Small intestine (tissue), 7 donors: ENCODE data around the gene LCMT2. TPM values are rescaled to one million over a fixed set of nuclear protein-coding genes. Genes with fewer than 3 reads are reported as not detected.
"Not testable (repeated sequence)": the region's sequence is repeated elsewhere in the genome, so short reads cannot be mapped to it uniquely, and the experiment has no call there.

Experiments used
- DNase-seq, 2 donors: peaks; one replicate each; pipeline versions ENCODE4 v3.0.0 to v3.0.0-alpha.2; 2013
- FAIRE-seq: peaks from 2 replicates; lab custom pipeline; 2012; peaks lifted over from hg19 to GRCh38; lab: Jason Lieb, UNC
- H3K27ac ChIP-seq, 3 donors: one replicate each; pipeline ENCODE4 v1.5.1; 2013; ENCODE audit warnings: low read length in 2 of 3, mild to moderate bottlenecking in 2 of 3, control low read depth in 1 of 3, inconsistent platforms in 1 of 3, low read depth in 1 of 3, moderate library complexity in 1 of 3
- H3K27me3 ChIP-seq, 3 donors: one replicate each; pipeline ENCODE4 v1.6.1; 2013; ENCODE audit warnings: low read length in 3 of 3, inconsistent platforms in 1 of 3; ENCODE audit not compliant: control insufficient read depth in 3 of 3, insufficient read depth in 3 of 3
- H3K36me3 ChIP-seq, 3 donors: one replicate each; pipeline ENCODE4 v1.6.1; 2013; ENCODE audit warnings: low read length in 3 of 3, inconsistent platforms in 1 of 3, low read depth in 1 of 3, mild to moderate bottlenecking in 1 of 3, moderate library complexity in 1 of 3; ENCODE audit not compliant: control insufficient read depth in 3 of 3, insufficient read depth in 2 of 3
- H3K4me1 ChIP-seq, 3 donors: one replicate each; pipeline ENCODE4 v1.6.1; 2013; ENCODE audit warnings: low read length in 2 of 3, inconsistent platforms in 1 of 3, low read depth in 1 of 3, mild to moderate bottlenecking in 1 of 3, moderate library complexity in 1 of 3; ENCODE audit not compliant: control insufficient read depth in 3 of 3, insufficient read depth in 2 of 3
- H3K4me3 ChIP-seq, 3 donors: one replicate each; pipeline ENCODE4 v1.5.1; 2013; ENCODE audit warnings: low read length in 3 of 3, control low read depth in 1 of 3, inconsistent platforms in 1 of 3, low read depth in 1 of 3, mild to moderate bottlenecking in 1 of 3, moderate library complexity in 1 of 3
- H3K9me3 ChIP-seq, 2 donors: one replicate each; pipeline ENCODE4 v1.6.1; 2013; ENCODE audit warnings: low read depth in 1 of 2, low read length in 1 of 2; ENCODE audit not compliant: control insufficient read depth in 2 of 2, insufficient read depth in 1 of 2
- WGBS, 3 donors: extraction: QIAGEN DNeasy Blood & Tissue Kit; methylation state at CpG; one replicate each; pipeline ENCODE4 v1.1.7; 2013; 5-methylcytosine and 5-hydroxymethylcytosine counted together
- polyA plus RNA-seq, 4 donors: library from polyadenylated mRNA; stranded (reverse) in 3 of 4; unstranded in 1 of 4; fragments of 200-250 nt in 3 of 4; fragments of 120-200 nt in 1 of 4; gene quantifications; one replicate each; pipeline versions ENCODE4 v1.2.1 to v1.2.3, GENCODE V29; 2013
- donor health status: healthy with polysubstance abuse.
- donor health status: control.
- donor health status: control.
- donor health status: Bipolar disorder and iron deficiency.
- donor health status: healthy.

Gene LCMT2
- polyA plus RNA-seq, 4 donors, result 3.2 to 8.1 (median 4.5) TPM

DNA sequence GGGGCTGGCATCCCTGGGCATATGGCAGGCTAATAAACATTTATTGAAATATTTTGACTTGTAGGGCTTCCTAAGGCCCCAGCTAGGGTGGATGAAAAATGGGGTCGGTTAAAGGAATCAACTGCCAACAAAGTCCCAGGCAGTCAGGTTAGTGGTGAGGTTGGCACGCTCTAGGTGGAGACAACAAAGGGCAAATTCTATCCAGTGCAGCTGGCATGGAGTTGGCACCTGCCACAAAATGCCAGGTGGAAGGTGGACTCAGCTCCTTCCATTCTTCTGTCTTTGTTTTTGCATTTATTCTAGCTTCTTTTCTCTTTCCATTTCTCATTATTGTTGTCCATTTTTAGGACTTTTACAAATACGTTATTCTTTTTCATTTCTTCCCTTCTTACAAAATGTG is 31.0 kb downstream of the LCMT2 start:
- Histone ChIP-seq H3K36me3 (no peaks in the 10 kb centered on the region), H3K9me3 (no peaks in the 10 kb centered on the region), H3K27ac (no peak overlapping the region), H3K27me3 (peaks cover 0 to 8% (median 0%) of the 10 kb centered on the region in 3 donors), H3K4me3 (no peak overlapping the region), H3K4me1 (no peaks in the 10 kb centered on the region)
- 25 to 62% (median 38%) methylated on average over 3 of the region's 3 CpGs for WGBS, 3 donors
- FAIRE-seq (no peak), DNase-seq (peak in 1 of 2 donors; percentile 24)

DNA sequence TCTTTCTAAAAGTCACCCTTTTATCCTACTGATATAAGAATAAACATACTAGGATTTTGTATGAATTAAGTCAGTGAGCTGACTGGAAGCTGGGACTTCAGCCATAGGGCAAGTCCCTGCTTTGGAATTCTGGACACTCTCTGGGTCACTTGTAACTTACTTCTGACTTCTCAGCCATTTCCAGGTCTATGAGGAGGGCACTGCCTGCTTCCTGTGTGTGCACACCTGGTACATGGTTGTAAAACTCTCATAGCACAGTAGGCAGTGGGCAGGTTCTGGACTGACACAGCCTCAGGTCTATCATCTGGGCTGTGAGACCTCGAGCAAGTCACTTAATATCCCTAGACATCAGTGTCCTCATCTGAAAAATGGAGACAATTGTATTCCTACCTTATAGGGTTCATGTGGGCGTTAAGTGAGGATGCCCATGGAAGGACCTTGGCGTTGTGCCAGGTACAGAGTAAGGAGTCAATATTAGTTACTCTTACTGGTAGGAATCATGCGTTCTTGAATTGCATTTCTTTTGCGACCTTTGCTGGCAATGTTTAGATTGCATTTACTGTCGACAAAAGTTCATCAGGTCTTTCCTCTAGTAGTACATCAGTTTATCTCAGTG is 36.2 kb downstream of the LCMT2 start:
- Histone ChIP-seq H3K27me3 (peaks cover 0 to 28% (median 2%) of the 10 kb centered on the region in 3 donors), H3K4me1 (no peaks in the 10 kb centered on the region)
- no peak for FAIRE-seq

DNA sequence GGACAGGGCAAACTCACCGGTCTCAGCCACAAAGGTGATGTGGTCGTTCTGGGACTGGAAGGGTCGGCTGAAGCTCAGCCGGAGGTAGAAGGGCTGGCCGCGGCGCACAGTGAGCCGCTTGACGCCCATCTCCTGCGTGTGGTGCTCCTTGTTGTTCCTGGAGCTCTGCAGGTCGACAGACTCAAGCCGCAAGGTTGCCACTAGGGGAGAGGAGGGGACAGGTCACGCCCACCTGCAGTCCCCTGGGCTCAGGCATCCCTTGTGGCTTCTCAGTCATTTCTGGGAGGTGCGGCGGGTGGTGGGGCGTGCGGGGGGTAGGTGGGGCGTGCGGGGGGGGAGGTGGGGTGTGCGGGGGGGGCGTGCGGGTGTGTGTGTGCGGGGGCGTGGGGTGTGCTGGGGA is 36.9 kb downstream of the LCMT2 start:
- 9 to 16% (median 12%) methylated on average over 10 to 19 of the region's 24 CpGs for WGBS, 3 donors

More for the DNA sequence above, 36.2 kb downstream of the LCMT2 start:
- no peak overlapping the region for H3K4me3 ChIP-seq
- 18 to 60% (median 38%) methylated on average over 6 of the region's 6 CpGs for WGBS, 3 donors
- H3K36me3 ChIP-seq, result no peaks in the 10 kb centered on the region
- no peak overlapping the region for H3K27ac ChIP-seq
- DNase-seq, result no peak
- H3K9me3 ChIP-seq, result no peaks in the 10 kb centered on the region

DNA sequence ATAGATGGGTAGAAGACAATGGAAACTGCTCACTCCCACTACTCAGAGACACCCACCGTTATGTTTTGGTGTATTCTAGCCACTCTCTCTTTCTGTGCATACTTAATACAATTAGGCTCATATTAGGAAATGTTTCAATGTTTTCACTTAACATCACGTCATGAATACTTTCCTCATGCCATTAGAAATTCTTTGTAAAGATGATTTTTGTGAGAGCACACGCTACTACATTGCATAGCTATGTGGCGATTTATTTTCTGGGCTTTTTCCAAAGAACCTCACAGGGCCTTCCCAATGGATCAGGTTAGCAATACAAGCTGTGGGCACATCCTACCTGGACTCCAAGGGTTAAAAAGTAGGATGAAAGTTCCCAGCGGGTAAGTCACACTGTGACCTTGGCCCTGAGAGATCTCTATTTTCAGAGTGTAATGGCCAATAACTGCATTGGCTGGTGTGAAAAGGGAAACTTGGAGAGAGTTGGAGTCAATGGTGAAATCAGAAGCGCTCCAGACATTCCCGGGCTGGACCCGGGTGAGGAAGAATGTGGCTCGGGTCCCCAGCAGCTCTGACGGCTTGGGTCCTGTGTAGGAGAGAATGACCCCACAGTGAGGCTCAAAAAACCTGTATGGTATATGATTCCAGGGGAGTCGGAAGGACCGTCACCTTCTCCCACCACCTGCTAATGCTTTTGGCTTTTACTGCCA is 37.8 kb downstream of the LCMT2 start:
- Histone ChIP-seq H3K36me3 (no peaks in the 10 kb centered on the region), H3K27me3 (peaks cover 0 to 26% (median 2%) of the 10 kb centered on the region in 3 donors), H3K4me1 (no peaks in the 10 kb centered on the region), H3K27ac (no peak overlapping the region), H3K4me3 (no peak overlapping the region), H3K9me3 (no peaks in the 10 kb centered on the region)
- no peak for DNase-seq
- 60 to 64% (median 61%) methylated on average over 12 of the region's 12 CpGs for WGBS, 3 donors
- no peak for FAIRE-seq

More for the DNA sequence above, 36.9 kb downstream of the LCMT2 start:
- DNase-seq, result no peak
- Histone ChIP-seq H3K27me3 (peaks cover 0 to 26% (median 2%) of the 10 kb centered on the region in 3 donors), H3K27ac (no peak overlapping the region), H3K4me1 (no peaks in the 10 kb centered on the region), H3K9me3 (no peaks in the 10 kb centered on the region), H3K36me3 (no peaks in the 10 kb centered on the region), H3K4me3 (no peak overlapping the region)
- no peak for FAIRE-seq

DNA sequence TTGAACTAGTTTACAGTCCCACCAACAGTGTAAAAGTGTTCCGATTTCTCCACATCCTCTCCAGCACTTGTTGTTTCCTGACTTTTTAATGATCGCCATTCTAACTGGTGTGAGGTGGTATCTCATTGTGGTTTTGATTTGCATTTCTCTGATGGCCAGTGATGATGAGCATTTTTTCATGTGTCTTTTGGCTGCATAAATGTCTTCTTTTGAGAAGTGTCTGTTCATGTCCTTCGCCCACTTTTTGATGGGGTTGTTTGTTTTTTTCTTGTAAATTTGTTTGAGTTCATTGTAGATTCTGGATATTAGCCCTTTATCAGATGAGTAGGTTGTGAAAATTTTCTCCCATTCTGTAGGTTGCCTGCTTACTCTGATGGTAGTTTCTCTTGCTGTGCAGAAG is 40.7 kb downstream of the LCMT2 start:
- DNase-seq, H3K9me3 ChIP-seq, H3K4me3 ChIP-seq, H3K4me1 ChIP-seq, H3K36me3 ChIP-seq, H3K27ac ChIP-seq, FAIRE-seq: not testable (repeated sequence)
- WGBS, 3 donors, result 85 to 100% (median 94%) methylated on average over 2 of the region's 3 CpGs
- peaks cover 0 to 35% (median 2%) of the 10 kb centered on the region in 3 donors for H3K27me3 ChIP-seq

DNA sequence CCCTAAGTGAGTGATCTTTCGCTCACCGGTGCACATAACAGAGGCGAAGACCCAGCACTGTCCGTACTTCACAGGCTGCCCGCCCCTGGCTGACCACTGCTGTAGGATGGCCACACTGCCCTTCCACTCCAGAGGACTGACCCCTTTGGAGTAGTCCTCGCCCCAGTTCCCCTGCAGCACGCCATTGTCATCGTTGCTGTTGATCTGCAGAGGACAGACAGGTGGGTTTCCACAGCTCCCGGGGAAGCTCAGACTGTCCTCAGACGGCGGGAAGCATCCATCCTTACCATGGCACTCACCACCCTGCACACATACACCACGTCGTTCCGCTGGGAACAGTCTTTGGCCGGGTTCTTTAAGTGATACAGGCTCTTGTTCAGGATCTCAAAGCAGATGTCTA is 43.1 kb downstream of the LCMT2 start:
- Histone ChIP-seq H3K27me3 (peaks cover 0 to 21% (median 2%) of the 10 kb centered on the region in 3 donors), H3K4me3 (no peak overlapping the region), H3K9me3 (peaks cover 0 to 1% of the 10 kb centered on the region in 2 donors), H3K36me3 (no peaks in the 10 kb centered on the region), H3K4me1 (no peaks in the 10 kb centered on the region), H3K27ac (no peak overlapping the region)
- 75 to 81% (median 79%) methylated on average over 15 of the region's 15 CpGs for WGBS, 3 donors
- no peak for FAIRE-seq
- no peak for DNase-seq

DNA sequence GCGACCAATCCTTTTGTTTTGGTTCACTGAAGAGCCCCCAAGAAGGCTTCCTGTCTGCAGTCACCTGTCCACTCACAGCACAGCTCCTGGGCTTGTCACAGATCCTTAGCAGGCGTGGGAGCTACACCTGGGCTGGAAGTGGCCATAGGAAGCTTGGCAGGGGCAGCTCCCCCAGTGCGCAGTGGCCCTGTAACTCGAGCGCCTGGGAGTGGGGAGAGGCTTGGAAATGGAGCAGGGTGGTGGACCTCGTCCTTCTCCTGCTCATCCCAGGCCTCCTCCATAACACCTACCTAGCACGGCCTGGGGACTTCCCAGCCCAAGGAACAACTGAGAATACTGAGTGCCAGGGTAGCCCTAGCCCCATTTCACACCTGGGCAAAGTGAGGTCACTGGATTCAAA is 44.3 kb downstream of the LCMT2 start:
- 63 to 71% (median 68%) methylated on average over 7 of the region's 7 CpGs for WGBS, 3 donors
- FAIRE-seq, result no peak

DNA sequence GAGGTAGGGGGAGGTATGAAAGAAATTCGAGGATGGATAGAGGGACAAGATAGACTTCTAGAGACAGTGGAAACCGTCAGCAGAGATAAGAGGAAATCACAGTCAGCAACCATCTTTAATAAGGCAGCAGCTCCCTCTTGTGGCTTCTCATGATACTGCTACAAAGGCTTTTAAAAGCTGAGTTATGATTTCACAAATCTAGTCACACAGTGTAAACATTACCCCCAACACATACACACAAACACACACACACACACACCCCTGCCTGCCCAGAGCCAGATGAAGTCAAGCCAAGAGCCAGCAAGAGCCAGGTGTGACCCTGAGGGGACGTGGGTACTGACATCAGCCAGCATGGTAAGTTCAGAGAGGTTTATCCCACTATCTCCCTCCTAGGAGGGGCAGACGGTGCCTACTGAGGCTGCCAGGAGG is 44.8 kb downstream of the LCMT2 start:
- Histone ChIP-seq H3K9me3 (peaks cover 0 to 1% of the 10 kb centered on the region in 2 donors), H3K4me1 (no peaks in the 10 kb centered on the region), H3K36me3 (no peaks in the 10 kb centered on the region), H3K27me3 (peaks cover 0 to 16% (median 0%) of the 10 kb centered on the region in 3 donors), H3K27ac (no peak overlapping the region), H3K4me3 (no peak overlapping the region)
- FAIRE-seq (no peak), DNase-seq (peak; percentile 58 to 72)
- WGBS, 3 donors, result 2 to 6% (median 5%) methylated on average over 4 of the region's 4 CpGs

More for the DNA sequence above, 44.3 kb downstream of the LCMT2 start:
- Histone ChIP-seq H3K27me3 (peaks cover 0 to 16% (median 0%) of the 10 kb centered on the region in 3 donors), H3K36me3 (no peaks in the 10 kb centered on the region), H3K4me1 (no peaks in the 10 kb centered on the region), H3K9me3 (peaks cover 0 to 1% of the 10 kb centered on the region in 2 donors), H3K27ac (no peak overlapping the region), H3K4me3 (no peak overlapping the region)
- no peak for DNase-seq
